NCI-H1417 (cell line): ENCODE data around the gene AMY1A.
"Not testable (repeated sequence)": the region's sequence is repeated elsewhere in the genome, so short reads cannot be mapped to it uniquely, and the experiment has no call there.

ENCODE experiments used
- DNase-seq, 3 experiments: peaks; one replicate each; lab custom pipeline; 2025; lab: John Stamatoyannopoulos, UW

Gene AMY1A

DNA sequence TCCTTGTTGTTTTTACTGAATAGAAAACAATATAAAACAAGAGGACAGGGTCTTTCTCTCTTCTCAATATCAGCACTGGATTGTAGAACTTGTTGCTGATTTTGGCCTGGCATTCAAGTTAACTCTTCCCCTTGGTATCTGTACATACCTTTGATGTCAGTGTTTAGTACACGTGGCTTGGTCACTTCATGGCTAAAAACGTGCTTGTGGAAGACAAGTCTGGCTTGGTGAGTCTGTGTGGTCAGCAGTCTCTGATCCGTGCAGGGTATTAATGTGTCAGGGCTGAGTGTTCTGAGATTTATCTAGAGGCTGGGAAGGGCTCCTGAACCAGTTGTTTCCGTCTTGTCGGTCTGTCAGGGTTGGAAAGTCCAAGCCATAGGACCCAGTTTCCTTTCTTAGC is at the start of gene AMY1A:
TSS of gene AMY1A (plus strand) at position 301 of the 400 bp plus-strand sequence. CDS start 571 bp downstream, outside the sequence.
- DNase-seq = not testable (repeated sequence)

DNA sequence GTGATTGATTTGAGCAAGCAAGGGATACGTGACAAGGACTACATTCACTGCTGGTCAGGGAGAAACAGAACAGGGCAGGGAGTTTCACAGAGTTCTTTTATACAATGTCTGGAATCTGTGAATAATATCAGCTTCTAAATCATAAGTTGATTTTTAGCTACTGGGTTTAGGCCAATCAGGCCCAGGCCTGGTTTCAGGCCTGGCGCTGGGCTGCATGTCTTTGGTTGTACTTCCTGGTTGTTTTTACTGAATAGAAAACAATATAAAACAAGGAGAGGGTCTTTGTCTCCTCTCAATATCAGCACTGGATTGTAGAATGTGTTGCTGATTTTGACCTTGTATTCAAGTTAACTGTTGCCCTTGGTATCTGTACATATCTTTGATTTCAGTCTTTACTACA is 39.2 kb upstream of the AMY1A start:
- DNase-seq = no peak

DNA sequence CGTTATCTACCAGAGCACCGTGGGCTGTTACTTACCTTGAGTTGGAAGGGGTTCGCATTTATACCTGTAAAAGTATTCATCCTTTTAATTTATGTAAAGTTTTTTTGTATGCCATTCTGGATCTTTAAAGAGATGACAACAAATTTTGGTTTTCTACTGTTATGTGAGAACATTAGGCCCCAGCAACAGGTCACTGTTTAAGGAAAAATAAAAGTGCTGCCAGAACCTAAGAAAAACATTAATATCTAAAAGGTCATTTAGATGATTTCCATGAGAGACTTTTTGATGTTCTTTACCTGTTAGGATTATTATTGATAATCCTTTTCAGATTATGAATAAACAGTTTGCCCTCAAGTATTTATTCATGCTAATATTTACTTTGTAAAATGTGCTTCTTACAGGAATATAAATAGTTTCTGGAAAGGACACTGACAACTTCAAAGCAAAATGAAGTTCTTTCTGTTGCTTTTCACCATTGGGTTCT is 38.5 kb upstream of the AMY1A start, which contains the start of gene AMY2A:
TSS of gene AMY2A (plus strand) at position 434 of the 484 bp plus-strand sequence. CDS start at position 448, 14 bp downstream.
- not testable (repeated sequence) for DNase-seq

DNA sequence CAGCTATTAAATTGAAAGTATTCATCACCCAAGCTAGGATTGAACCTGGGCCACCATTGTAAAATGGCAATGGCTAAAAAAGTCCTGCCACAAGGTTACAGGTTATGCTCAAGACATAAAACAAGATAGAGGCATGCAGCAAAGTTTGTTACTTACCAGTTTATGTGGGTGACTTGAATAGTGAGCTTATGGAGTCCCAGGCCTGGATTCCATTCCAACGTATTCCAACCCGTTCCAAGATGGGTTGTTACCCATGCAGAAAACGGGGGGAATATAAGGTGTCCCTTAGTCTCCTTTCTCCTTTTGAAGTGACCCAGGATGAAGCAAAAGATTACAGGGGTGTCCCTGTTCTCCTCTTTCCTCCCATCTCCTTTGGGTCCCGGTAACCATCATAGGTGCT is 28.1 kb upstream of the AMY1A start:
- not testable (repeated sequence) for DNase-seq

DNA sequence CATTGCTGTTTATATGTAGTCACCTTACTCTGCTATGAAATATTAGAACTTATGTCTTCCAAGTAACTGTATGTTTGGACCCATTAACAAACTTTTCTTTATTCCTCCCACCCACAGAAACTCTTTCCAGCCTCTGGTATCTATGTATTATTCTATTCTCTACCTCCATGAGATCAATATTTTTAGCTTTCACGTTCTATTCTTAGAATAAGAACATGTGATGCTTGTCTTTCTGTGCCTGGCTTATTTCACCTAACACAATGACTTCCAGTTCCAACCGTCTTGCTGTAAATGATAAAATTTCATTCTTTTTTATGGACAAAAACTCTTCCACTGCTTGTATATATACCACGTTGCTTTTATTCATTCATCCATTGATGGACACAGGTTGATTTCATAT is 14.4 kb upstream of the AMY1A start:
- DNase-seq = not testable (repeated sequence)

DNA sequence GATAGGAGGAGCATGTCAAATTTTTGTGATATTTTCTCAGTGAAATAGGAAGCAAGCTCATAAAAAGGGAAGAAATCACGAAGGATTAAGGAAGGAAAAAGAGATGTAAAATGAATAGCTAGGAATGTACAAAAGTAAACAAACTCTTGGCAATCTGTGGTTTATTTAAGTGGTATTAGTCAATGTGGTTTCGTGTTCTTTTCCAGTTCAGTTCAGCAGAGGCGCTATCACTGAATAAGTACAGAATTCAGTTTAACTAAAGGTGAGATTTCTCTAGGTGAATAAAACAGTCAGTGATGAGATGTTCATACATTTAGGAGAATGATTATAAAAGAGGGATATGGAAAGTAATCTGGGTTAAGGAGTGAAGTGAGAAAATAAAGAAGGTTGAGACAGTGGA is 11.7 kb upstream of the AMY1A start:
- not testable (repeated sequence) for DNase-seq

DNA sequence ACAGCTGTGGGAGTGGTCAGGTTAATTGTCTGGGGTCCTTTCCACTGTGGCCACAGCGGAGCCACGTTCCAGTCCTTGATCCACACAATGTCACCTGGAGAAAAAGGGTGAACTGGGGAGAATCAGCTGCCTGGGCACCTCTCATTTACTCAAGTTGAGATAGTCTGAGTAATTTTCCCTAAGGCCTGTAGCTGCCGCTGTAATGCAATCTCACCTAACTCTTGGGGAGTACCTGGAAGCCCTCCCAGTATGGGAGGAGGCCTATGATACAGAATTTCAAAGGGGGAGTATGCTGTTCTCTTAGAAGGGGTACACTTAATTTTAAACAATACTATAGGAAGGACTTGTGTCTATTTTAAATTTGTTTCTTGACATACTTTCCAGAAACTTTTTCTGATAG is 5.3 kb upstream of the AMY1A start:
- DNase-seq = not testable (repeated sequence)

DNA sequence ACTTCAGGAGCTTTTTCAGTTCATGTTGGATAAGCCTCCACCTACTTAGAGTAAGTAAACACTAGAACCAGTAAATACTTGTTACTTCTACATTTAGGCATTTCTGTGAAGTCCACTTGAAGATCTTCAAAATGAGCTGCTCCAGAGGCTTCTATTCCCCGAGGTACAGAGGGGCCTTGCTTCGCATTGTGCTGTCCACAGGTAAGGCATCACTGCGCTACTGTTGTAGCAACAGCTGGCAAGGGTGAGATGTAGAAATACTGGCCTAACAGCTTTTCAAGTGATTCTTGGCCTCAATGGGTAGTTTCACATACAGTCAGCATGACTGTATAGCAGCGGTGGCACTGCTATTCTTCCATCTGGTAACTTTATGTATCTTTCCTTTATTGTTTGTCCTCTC is 4.7 kb upstream of the AMY1A start:
- DNase-seq = not testable (repeated sequence)

DNA sequence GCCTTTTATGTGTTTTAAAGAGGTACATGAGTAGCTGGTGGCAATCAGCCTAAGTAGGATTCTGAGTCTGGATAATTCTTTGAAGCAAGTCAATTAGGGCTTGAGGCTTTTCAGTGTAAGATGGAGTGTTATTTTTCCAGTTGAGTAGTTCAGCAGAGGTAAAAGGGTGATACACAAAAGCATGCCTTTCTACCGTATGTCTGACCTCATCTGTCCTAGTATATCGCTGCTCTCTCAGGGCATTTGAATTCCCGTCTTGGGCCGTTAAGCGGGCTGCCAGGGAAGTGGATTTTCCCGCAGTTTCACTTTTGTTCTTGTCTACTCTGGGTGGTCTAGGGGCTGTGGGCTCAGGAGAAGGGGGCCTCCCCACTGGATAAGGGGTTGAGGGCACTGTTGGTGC is 1.4 kb upstream of the AMY1A start:
- DNase-seq = not testable (repeated sequence)

DNA sequence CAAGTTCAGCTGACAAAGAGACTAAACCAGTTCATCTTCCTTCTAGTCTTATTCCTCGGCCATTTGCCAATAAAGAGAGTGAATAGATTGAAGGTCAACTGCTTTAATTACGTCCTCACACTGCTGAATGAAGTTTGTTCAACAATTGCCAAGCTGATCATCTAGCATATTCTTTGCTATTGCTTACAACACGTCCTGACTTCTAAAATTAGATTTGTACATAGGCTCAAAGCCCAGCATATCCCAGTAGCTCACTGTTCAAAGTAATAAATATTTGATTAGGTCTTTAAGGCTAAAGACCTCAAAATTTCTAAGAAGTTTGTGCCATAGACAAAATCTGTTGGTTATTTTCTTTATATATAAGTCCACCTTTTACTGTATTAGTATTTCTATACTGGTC is 20.8 kb downstream of the AMY1A start:
- not testable (repeated sequence) for DNase-seq

DNA sequence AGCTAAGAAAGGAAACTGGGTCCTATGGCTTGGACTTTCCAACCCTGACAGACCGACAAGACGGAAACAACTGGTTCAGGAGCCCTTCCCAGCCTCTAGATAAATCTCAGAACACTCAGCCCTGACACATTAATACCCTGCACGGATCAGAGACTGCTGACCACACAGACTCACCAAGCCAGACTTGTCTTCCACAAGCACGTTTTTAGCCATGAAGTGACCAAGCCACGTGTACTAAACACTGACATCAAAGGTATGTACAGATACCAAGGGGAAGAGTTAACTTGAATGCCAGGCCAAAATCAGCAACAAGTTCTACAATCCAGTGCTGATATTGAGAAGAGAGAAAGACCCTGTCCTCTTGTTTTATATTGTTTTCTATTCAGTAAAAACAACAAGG is 40.5 kb downstream of the AMY1A start, which contains the start of gene AMY1B:
TSS of gene AMY1B (minus strand) at position 101 of the 400 bp plus-strand sequence. CDS start 571 bp downstream, outside the sequence.
- DNase-seq = not testable (repeated sequence)

DNA sequence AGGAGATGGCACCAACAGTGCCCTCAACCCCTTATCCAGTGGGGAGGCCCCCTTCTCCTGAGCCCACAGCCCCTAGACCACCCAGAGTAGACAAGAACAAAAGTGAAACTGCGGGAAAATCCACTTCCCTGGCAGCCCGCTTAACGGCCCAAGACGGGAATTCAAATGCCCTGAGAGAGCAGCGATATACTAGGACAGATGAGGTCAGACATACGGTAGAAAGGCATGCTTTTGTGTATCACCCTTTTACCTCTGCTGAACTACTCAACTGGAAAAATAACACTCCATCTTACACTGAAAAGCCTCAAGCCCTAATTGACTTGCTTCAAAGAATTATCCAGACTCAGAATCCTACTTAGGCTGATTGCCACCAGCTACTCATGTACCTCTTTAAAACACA is 41.9 kb downstream of the AMY1A start:
- DNase-seq = not testable (repeated sequence)

DNA sequence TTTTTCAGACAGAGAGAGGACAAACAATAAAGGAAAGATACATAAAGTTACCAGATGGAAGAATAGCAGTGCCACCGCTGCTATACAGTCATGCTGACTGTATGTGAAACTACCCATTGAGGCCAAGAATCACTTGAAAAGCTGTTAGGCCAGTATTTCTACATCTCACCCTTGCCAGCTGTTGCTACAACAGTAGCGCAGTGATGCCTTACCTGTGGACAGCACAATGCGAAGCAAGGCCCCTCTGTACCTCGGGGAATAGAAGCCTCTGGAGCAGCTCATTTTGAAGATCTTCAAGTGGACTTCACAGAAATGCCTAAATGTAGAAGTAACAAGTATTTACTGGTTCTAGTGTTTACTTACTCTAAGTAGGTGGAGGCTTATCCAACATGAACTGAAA is 45.1 kb downstream of the AMY1A start:
- DNase-seq = not testable (repeated sequence)

DNA sequence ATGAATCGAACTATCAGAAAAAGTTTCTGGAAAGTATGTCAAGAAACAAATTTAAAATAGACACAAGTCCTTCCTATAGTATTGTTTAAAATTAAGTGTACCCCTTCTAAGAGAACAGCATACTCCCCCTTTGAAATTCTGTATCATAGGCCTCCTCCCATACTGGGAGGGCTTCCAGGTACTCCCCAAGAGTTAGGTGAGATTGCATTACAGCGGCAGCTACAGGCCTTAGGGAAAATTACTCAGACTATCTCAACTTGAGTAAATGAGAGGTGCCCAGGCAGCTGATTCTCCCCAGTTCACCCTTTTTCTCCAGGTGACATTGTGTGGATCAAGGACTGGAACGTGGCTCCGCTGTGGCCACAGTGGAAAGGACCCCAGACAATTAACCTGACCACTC is 45.7 kb downstream of the AMY1A start:
- not testable (repeated sequence) for DNase-seq

DNA sequence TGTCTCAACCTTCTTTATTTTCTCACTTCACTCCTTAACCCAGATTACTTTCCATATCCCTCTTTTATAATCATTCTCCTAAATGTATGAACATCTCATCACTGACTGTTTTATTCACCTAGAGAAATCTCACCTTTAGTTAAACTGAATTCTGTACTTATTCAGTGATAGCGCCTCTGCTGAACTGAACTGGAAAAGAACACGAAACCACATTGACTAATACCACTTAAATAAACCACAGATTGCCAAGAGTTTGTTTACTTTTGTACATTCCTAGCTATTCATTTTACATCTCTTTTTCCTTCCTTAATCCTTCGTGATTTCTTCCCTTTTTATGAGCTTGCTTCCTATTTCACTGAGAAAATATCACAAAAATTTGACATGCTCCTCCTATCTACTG is 52.1 kb downstream of the AMY1A start:
- DNase-seq = not testable (repeated sequence)

DNA sequence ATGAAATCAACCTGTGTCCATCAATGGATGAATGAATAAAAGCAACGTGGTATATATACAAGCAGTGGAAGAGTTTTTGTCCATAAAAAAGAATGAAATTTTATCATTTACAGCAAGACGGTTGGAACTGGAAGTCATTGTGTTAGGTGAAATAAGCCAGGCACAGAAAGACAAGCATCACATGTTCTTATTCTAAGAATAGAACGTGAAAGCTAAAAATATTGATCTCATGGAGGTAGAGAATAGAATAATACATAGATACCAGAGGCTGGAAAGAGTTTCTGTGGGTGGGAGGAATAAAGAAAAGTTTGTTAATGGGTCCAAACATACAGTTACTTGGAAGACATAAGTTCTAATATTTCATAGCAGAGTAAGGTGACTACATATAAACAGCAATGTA is 54.8 kb downstream of the AMY1A start:
- not testable (repeated sequence) for DNase-seq
